NCI-H1048 (cell line): ENCODE data around the gene PLD3.
"Not testable (repeated sequence)": the region's sequence is repeated elsewhere in the genome, so short reads cannot be mapped to it uniquely, and the experiment has no call there.

Experiments used
- DNase-seq: peaks from one replicate; lab custom pipeline; 2025; lab: John Stamatoyannopoulos, UW

PLD3 gene

DNA sequence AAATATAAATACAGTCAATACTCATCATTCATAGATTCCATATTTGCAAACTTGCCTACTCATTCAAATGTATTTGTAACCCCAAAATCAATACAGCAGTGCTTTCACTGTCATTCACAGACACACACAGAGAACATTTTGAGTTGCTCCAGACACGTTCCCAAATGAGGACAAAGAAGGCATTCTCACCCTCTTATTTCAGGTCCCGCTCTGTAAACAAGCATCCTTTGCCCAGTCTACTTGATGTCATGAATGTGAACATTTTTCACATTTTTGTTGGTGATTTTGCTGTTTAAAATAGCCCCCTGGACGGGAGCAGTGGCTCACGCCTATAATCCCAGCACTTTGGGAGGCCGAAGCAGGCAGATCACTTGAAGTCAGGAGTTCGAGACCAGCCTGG, 15.8 kb upstream of the PLD3 start:
- DNase-seq, result no peak

- not testable (repeated sequence) for DNase-seq
These were observed 15.4 kb upstream of the PLD3 start for GRCh38 chr19:40333083-40333482.

- no peak for DNase-seq
These were observed 13.4 kb upstream of the PLD3 start for GRCh38 chr19:40335101-40335500.

GRCh38 chr19:40335855-40336600, 12.5 kb upstream of the PLD3 start:
- DNase-seq, result no peak

GRCh38 chr19:40336601-40336900, 11.9 kb upstream of the PLD3 start:
- DNase-seq, result no peak

DNA sequence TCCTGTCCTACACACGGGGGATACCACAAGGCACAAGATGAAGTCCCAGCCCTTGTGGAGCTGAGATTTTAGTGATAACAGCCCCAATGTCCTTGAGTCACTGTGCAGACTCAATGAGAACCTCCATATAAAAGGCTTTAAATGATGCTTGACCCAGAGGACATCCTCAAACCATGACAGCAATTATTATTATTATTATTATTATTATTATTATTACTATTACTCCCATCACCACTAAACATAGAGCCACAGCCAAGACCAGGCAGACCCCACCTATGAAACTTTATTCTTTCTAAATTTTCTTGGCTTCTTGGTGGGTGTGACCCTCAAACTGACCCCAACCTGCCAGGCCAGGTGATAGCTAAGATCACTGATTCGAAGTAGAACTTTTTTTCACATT, 11.4 kb upstream of the PLD3 start:
- DNase-seq, result no peak

- DNase-seq, result no peak
These were observed 10.9 kb upstream of the PLD3 start for GRCh38 chr19:40337594-40337993.

- DNase-seq, result no peak
These were observed 9.3 kb upstream of the PLD3 start for GRCh38 chr19:40339018-40339728.

- DNase-seq, result no peak
These were observed 6.7 kb upstream of the PLD3 start for GRCh38 chr19:40341601-40342482.

DNA sequence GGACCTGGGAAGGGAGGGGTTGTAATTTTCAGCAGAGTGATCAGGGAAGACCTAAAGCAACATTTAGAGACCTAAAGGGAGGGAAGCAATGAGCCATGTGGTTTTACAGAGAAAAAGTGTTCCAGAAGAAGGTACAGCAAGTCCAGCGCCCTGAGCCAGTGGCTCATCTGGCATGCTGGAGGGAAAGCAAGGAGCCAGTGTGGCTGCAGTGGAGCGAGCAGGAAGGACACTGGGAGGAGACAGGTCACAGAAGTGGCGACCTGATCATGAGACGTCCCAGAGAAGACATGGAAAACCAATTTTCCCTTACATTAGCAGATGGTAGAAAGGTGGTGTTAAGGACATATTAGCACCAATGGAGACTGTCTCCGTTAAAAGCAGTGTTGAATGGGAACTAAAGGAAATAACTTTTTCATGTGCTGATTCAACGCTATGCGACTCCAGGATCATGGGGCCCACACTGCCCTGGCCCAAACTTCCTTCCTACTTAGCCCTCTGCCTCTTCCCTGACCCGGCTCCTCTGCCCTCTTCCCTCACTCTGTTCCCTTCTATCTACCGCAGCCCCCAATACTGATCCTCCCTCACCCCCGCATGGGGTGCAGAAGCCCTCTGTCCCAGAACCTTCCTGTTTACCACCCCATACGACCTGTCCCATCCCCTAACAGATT, 5.7 kb upstream of the PLD3 start:
- DNase-seq, result no peak

DNA sequence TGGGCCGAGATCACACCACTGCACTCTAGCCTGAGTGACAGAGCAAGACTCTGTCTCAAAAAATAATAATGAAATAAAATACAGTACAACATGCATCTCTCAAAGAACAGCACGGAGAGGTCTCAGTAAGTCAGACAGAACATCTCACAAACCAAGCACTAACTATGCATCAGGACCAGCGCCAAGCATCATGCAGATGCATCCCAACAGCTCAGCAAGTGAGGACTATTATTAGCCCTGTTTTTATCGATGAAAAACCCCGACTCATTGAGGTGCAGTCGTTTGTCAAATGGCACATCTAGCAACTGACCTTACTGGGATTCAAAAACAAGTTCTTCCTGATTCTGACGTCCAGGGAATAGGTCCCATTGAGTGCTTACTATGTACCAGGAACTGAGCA, 4.1 kb upstream of the PLD3 start:
- no peak for DNase-seq

GRCh38 chr19:40348961-40349507, 539 bp downstream of the PLD3 start:
- DNase-seq, result no peak

- no peak for DNase-seq
These were observed 7.6 kb downstream of the PLD3 start for GRCh38 chr19:40355975-40356680.

DNA sequence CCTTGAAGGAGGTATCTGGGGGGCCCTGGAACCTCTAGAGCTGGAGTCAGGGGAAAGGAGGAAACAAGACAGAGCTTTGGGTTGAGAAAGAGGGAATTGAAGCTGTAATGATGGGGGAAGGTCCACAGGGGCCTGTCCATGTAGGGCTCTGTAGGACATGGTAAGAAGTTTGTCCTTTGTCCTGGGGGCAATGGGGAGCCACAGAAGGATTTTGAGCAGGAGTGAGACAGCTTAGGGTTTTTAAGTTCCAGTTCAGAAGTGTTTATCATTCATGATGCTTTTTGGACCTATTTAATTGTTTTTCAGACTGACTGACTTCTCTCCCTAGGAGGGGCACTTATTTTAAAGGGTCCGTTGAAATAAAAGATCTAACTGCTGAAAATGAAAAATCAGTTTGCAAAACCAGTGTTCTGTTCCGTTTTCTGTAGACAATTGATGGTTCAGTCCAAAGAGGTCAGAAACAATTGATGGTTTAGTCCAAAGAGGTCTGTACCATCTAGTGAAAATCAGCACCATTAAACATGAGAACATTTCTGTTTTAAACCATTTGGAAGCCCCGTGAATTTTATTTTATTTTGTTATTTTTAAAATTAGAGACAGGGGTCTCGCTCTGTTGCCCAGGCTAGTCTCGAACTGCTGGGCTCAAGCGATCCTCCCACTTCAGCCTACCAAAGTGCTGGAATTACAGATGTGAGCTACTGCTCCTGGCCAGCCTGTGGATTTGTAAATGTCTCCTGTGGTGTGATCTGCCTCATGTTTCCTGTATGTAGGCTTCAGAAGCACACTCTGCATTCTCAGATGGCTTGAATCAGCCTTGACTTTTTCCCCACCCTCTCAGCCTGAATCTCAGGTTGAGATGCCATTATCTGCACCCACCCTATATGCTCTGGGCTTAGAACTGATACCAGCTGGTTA, 8.4 kb downstream of the PLD3 start:
- DNase-seq, result no peak

DNA sequence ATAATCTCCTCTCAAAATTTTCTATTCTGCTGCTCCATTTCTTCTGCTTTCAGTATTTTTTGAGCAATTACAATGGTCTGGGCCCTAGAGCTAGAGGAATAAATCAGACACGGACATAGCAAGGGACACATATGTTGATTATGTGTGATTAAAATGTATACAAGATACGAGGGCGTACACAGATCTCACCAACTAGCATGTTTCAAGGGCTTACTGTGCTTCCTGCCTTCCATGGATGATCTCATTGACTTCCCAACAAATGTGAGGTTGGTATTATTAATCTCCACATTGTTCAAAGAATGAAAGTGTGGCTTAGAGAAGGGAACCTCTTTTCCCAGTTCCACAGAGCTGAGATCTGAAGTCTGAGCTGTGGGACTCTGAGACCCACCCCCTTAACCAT, 9.1 kb downstream of the PLD3 start:
- no peak for DNase-seq

GRCh38 chr19:40358773-40359172, 10.3 kb downstream of the PLD3 start:
- no peak for DNase-seq

GRCh38 chr19:40360020-40360707, 11.7 kb downstream of the PLD3 start:
- DNase-seq, result no peak

DNA sequence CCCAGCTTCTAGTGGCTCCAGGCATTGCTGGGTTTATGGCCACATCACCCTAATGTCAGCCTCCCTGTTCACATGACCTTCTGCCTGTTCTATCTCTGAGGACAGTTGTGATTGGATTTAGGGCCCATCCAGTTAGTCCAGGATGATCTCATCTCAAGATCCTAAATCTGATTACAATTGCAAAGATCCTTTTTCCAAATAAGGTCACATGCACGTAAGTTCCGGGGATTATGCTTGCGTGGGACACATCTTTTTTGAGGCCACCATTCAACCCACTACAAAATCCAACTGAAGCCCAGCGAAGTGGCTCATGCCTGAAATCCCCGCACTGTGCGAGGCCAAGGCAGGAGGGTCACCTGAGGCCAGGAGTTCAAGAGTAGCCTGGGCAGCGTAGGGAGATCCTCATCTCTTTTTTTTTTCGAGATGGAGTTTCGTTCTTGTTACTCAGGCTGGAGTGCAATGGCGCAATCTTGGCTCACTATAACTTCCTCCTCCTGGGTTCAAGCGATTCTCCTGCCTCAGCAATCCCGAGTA, 12.3 kb downstream of the PLD3 start:
- no peak for DNase-seq

GRCh38 chr19:40362160-40362559, 13.7 kb downstream of the PLD3 start:
- DNase-seq, result no peak
